WTC11 (cell line): ENCODE measurements around the gene SNAPC1. TPM values are rescaled to one million over a fixed set of nuclear protein-coding genes. Genes with fewer than 3 reads are reported as not detected.
A peak's percentile ranks its signal among the peaks of the same experiment; 100 is the strongest.

ENCODE experiments used
- ATAC-seq: fragments of 200-7000 bp; cut with Tn5 transposase; 2 replicates; pipeline ENCODE4 v1.10.0; 2021; ENCODE audit warnings: mild to moderate bottlenecking, moderate library complexity
- CTCF ChIA-PET: fragments of 300-600 bp; sonication (Branson Sonifier 250); formaldehyde crosslinking; loops from one replicate; lab custom pipeline; 2021; ENCODE audit warnings: antibody characterized with exemption; lab: Charles Lee
- POLR2A ChIA-PET: fragments of 350-600 bp; sonication (Branson Sonifier 250); formaldehyde crosslinking; loops from one replicate; lab custom pipeline; 2021; ENCODE audit warnings: antibody characterized with exemption; lab: Charles Lee
- DNase-seq: peaks from one replicate; pipeline ENCODE4 v3.0.0; 2021; ENCODE audit warnings: low spot score
- H3K27ac Mint-ChIP-seq: 2 replicates; pipeline ENCODE4 v1.8.0; 2021; ENCODE audit warnings: mixed read lengths
- H3K27me3 Mint-ChIP-seq: 2 replicates; pipeline ENCODE4 v1.8.0; 2021; ENCODE audit warnings: low read depth, mild to moderate bottlenecking, moderate library complexity, mixed read lengths
- H3K36me3 Mint-ChIP-seq: 2 replicates; pipeline ENCODE4 v1.8.0; 2021; ENCODE audit warnings: mixed read lengths
- H3K4me1 Mint-ChIP-seq: 2 replicates; pipeline ENCODE4 v1.8.0; 2022; ENCODE audit warnings: mixed read lengths
- H3K4me3 Mint-ChIP-seq: 2 replicates; pipeline ENCODE4 v1.8.0; 2021; ENCODE audit warnings: mild to moderate bottlenecking, moderate library complexity, mixed read lengths
- H3K9me3 Mint-ChIP-seq: 2 replicates; pipeline ENCODE4 v1.8.0; 2021; ENCODE audit warnings: mixed read lengths
- CBFB ChIP-seq: sonication (generic); formaldehyde crosslinking; IDR thresholded peaks from 2 replicates; pipeline ENCODE4 v1.8.1; 2022; ENCODE audit warnings: mild to moderate bottlenecking, low read depth, missing genetic modification reagents
- CREM ChIP-seq: sonication (generic); formaldehyde crosslinking; IDR thresholded peaks from 2 replicates; pipeline ENCODE4 v1.8.1; 2022; ENCODE audit warnings: mild to moderate bottlenecking, missing genetic modification reagents, moderate library complexity
- ESRRA ChIP-seq: sonication (generic); formaldehyde crosslinking; IDR thresholded peaks from 2 replicates; pipeline ENCODE4 v1.8.1; 2022; ENCODE audit warnings: mild to moderate bottlenecking, missing genetic modification reagents, borderline replicate concordance
- JAZF1 ChIP-seq: fragments of 250-450 bp; sonication (Bioruptor Pico); IDR thresholded peaks from 2 replicates; pipeline ENCODE4 v1.9.0; 2021; ENCODE audit warnings: moderate library complexity, mild to moderate bottlenecking, inconsistent platforms
- NFATC4 ChIP-seq: fragments of 250-450 bp; sonication (Bioruptor Pico); IDR thresholded peaks from 2 replicates; pipeline ENCODE4 v1.9.0; 2021; ENCODE audit warnings: mild to moderate bottlenecking
- STAT6 ChIP-seq: sonication (generic); formaldehyde crosslinking; conservative IDR thresholded peaks from 2 replicates; pipeline ENCODE4 v1.8.1; 2023; ENCODE audit warnings: mild to moderate bottlenecking, low read depth, missing genetic modification reagents, moderate library complexity
- ZNF416 ChIP-seq: fragments of 250-450 bp; sonication (Bioruptor Pico); IDR thresholded peaks from 2 replicates; pipeline ENCODE4 v1.9.0; 2021; ENCODE audit warnings: mild to moderate bottlenecking, inconsistent platforms
- ZNF512 ChIP-seq: sonication (generic); formaldehyde crosslinking; IDR thresholded peaks from 2 replicates; pipeline ENCODE4 v1.8.1; 2022; ENCODE audit warnings: missing genetic modification reagents, borderline replicate concordance
- total RNA-seq: library from RNA; stranded (reverse); gene quantifications from 3 replicates; pipeline ENCODE4 v1.2.3, GENCODE V29; 2021
- TF ChIP-seq, protein P1 (sequence below): sonication (generic); formaldehyde crosslinking; IDR thresholded peaks from 2 replicates; pipeline ENCODE4 v1.8.1; 2023; ENCODE audit warnings: mild to moderate bottlenecking, missing genetic modification reagents
- TF ChIP-seq, protein P2 (sequence below): sonication (generic); formaldehyde crosslinking; IDR thresholded peaks from 2 replicates; pipeline ENCODE4 v1.8.1; 2022; ENCODE audit warnings: mild to moderate bottlenecking, missing genetic modification reagents, moderate library complexity, borderline replicate concordance
- TF ChIP-seq, protein P3 (sequence below): fragments of 250-450 bp; sonication (Bioruptor Pico); IDR thresholded peaks from 2 replicates; pipeline ENCODE4 v1.8.0; 2021; ENCODE audit warnings: mild to moderate bottlenecking

Gene SNAPC1
- total RNA-seq, 1 experiment from 2014 or later = 9.5 TPM

- TF ChIP-seq CREM (CRISPR knock-in tag) (no peak), STAT6 (no peak), ESRRA (no peak), ZNF512 (CRISPR knock-in tag) (no peak)
- TF ChIP-seq, protein P1, sequence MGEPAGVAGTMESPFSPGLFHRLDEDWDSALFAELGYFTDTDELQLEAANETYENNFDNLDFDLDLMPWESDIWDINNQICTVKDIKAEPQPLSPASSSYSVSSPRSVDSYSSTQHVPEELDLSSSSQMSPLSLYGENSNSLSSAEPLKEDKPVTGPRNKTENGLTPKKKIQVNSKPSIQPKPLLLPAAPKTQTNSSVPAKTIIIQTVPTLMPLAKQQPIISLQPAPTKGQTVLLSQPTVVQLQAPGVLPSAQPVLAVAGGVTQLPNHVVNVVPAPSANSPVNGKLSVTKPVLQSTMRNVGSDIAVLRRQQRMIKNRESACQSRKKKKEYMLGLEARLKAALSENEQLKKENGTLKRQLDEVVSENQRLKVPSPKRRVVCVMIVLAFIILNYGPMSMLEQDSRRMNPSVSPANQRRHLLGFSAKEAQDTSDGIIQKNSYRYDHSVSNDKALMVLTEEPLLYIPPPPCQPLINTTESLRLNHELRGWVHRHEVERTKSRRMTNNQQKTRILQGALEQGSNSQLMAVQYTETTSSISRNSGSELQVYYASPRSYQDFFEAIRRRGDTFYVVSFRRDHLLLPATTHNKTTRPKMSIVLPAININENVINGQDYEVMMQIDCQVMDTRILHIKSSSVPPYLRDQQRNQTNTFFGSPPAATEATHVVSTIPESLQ = no peak
- TF ChIP-seq, protein P2, sequence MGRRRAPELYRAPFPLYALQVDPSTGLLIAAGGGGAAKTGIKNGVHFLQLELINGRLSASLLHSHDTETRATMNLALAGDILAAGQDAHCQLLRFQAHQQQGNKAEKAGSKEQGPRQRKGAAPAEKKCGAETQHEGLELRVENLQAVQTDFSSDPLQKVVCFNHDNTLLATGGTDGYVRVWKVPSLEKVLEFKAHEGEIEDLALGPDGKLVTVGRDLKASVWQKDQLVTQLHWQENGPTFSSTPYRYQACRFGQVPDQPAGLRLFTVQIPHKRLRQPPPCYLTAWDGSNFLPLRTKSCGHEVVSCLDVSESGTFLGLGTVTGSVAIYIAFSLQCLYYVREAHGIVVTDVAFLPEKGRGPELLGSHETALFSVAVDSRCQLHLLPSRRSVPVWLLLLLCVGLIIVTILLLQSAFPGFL (CRISPR knock-in tag) = no peak
- TF ChIP-seq, protein P3, sequence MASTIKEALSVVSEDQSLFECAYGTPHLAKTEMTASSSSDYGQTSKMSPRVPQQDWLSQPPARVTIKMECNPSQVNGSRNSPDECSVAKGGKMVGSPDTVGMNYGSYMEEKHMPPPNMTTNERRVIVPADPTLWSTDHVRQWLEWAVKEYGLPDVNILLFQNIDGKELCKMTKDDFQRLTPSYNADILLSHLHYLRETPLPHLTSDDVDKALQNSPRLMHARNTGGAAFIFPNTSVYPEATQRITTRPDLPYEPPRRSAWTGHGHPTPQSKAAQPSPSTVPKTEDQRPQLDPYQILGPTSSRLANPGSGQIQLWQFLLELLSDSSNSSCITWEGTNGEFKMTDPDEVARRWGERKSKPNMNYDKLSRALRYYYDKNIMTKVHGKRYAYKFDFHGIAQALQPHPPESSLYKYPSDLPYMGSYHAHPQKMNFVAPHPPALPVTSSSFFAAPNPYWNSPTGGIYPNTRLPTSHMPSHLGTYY (CRISPR knock-in tag) = no peak
Observed at GRCh38 chr14:61726778-61727658, 35.2 kb upstream of the SNAPC1 start (continued).

DNA sequence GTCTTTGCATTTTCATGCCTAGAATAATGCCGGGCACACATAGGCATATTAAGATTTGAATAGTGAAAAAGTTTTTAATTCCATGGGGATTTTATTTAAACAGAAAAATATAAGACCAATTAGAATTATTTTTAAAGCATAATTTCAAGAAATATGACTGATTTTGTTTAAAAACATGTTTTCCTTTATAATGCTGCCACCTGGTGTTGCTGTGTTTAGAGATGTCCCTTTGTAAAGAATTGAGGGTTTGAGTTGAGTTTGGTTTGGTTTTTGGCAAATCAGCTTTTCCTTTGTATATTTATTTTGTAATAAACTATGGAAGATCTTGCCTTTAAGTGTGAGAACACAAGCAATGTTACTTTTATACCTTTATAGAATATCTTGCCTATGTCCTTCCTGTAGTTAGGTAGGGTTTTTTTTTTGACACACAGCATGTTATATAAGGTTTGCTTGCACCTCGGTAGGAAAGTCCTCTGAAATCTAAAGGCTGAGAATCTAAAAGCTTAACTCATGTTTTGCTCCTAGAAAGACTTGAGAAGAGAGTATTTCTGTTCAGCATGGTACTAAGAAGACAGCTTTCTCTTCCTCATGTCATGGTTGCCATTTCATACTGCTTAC lies 31.4 kb upstream of the SNAPC1 start:
- Mint-ChIP-seq H3K36me3 (peaks cover 77% of the 10 kb centered on the region), H3K9me3 (no peaks in the 10 kb centered on the region), H3K4me1 (no peaks in the 10 kb centered on the region), H3K27me3 (no peaks in the 10 kb centered on the region), H3K27ac (peak overlapping the region; percentile 65; the same call in 1 of the 2 replicates), H3K4me3 (no peak overlapping the region)
- POLR2A ChIA-PET = interaction anchor here (0.6 kb wide), 1 partner anchor 107 kb away, joined by 4 read pairs; no protein-coding TSS in a partner anchor
- ATAC-seq = no peak
- CTCF ChIA-PET = interaction anchor here (0.6 kb wide), 1 partner anchor 170 kb away, joined by 3 read pairs; no protein-coding TSS in a partner anchor
- no peak for DNase-seq
- no peak for TF ChIP-seq CBFB
- TF ChIP-seq NFATC4 (CRISPR knock-in tag) = no peak
- TF ChIP-seq JAZF1 (CRISPR knock-in tag) = no peak
- no peak for TF ChIP-seq ZNF416 (CRISPR knock-in tag)
- TF ChIP-seq, protein P3 (CRISPR knock-in tag) = no peak
- TF ChIP-seq, all 79 proteins: peak for 0
